Psoas muscle (tissue), 8 donors: Measurements from ENCODE around the gene PPP1R12A. TPM values are rescaled to one million over a fixed set of nuclear protein-coding genes. Genes with fewer than 3 reads are reported as not detected.

ENCODE experiments used
- ATAC-seq, 4 donors: fragments of 200-7000 bp; cut with Tn5 transposase; one replicate each; pipeline ENCODE4 v1.9.1; 2020; ENCODE audit warnings: moderate library complexity in 3 of 4, mild to moderate bottlenecking in 2 of 4
- DNase-seq, 2 donors: peaks; one replicate each; pipeline ENCODE4 v3.0.0-alpha.2; 2020
- H3K27ac ChIP-seq: fragments of 200-600 bp; one replicate; pipeline ENCODE4 v1.8.0; 2022
- H3K27me3 ChIP-seq, 3 donors: fragments of 200-600 bp in 1 of 3; one replicate each; pipeline versions ENCODE4 v1.6.1 to v1.8.0; 2013 to 2022; ENCODE audit warnings: low read length in 2 of 3, mild to moderate bottlenecking in 2 of 3, moderate library complexity in 1 of 3; ENCODE audit not compliant: insufficient read depth in 3 of 3
- H3K36me3 ChIP-seq, 2 donors: fragments of 200-600 bp in 1 of 2; one replicate each; pipeline versions ENCODE4 v1.6.1 to v1.8.0; 2013 to 2022; ENCODE audit warnings: low read depth in 1 of 2, mild to moderate bottlenecking in 1 of 2, moderate library complexity in 1 of 2; ENCODE audit not compliant: insufficient read depth in 1 of 2
- H3K4me1 ChIP-seq: fragments of 200-600 bp; one replicate; pipeline ENCODE4 v1.8.0; 2022
- H3K4me3 ChIP-seq: fragments of 200-600 bp; one replicate; pipeline ENCODE4 v1.8.0; 2022; ENCODE audit warnings: mild to moderate bottlenecking
- H3K9me3 ChIP-seq: fragments of 200-600 bp; one replicate; pipeline ENCODE4 v1.8.0; 2022
- CTCF ChIP-seq: fragments of 200-600 bp; IDR thresholded peaks from one replicate; pipeline ENCODE4 v1.8.0; 2022; ENCODE audit warnings: antibody characterized with exemption
- WGBS, 3 donors: extraction: QIAGEN DNeasy Blood & Tissue Kit; methylation state at CpG; one replicate each; pipeline versions ENCODE4 v1.1.6 to v1.1.7; 2013; 5-methylcytosine and 5-hydroxymethylcytosine counted together
- intact Hi-C, 2 donors: fragments of 100-400 bp; cut with DNase I; formaldehyde crosslinking; loops; one replicate each; pipeline versions ENCODE4 v1.11.0 to v1.14.2; 2022
- polyA plus RNA-seq, 3 donors: library from polyadenylated mRNA; stranded (reverse); fragments of 200-250 nt; gene quantifications; one replicate each; pipeline ENCODE4 v1.2.3, GENCODE V29; 2013
- total RNA-seq, 4 donors: library from RNA; stranded (reverse); fragmentation: NEBNext Ultra II Directional in 2 of 4; extraction: Animal tissue kit (Norgen Biotek cat#: 25700) in 2 of 4; gene quantifications; one replicate each; pipeline versions ENCODE4 v1.2.1 to v1.2.4, GENCODE V29; 2021 to 2023
- donor health status: healthy with polysubstance abuse.
- donor health status: DM: no; HTN: no; CAD: no; lungs with moderate emphysema.
- donor health status: Bipolar disorder and iron deficiency.
- donor health status: healthy.
- donor health status: DM: yes; HTN: yes; CAD: no.
- donor health status: DM: no; HTN: no; CAD: no.
- donor health status: DM: no; HTN: no; CAD: no.
- donor health status: DM: yes; HTN: yes; CAD: no.

PPP1R12A gene
- total and polyA plus RNA-seq, 7 donors: 9.5 to 51.2 (median 37.8) TPM

GRCh38 chr12:79908366-79908765, 26.5 kb downstream of the PPP1R12A start:
- DNase-seq: no peak
- no peak for ATAC-seq
- Histone ChIP-seq H3K4me1 (peaks cover 8% of the 10 kb centered on the region), H3K27ac (no peak overlapping the region), H3K4me3 (no peak overlapping the region), H3K36me3 (no peaks in the 10 kb centered on the region), H3K27me3 (no peaks in the 10 kb centered on the region), H3K9me3 (no peaks in the 10 kb centered on the region)
- TF ChIP-seq CTCF: no peak
- intact Hi-C loops: no loop called here

- no peak overlapping the region for H3K4me3 ChIP-seq
- no peak overlapping the region for H3K27ac ChIP-seq
- H3K27me3 ChIP-seq: no peaks in the 10 kb centered on the region
- 84 to 94% (median 89%) methylated on average over 2 of the region's 2 CpGs for WGBS, 3 donors
- H3K36me3 ChIP-seq: no peaks in the 10 kb centered on the region
- H3K4me1 ChIP-seq: no peaks in the 10 kb centered on the region
- H3K9me3 ChIP-seq: no peaks in the 10 kb centered on the region
- DNase-seq: no peak
- TF ChIP-seq CTCF: no peak
- ATAC-seq: no peak
- intact Hi-C loops: no loop called here
Measured at GRCh38 chr12:79901506-79901905, 33.4 kb downstream of the PPP1R12A start.

- Histone ChIP-seq H3K9me3 (no peaks in the 10 kb centered on the region), H3K36me3 (no peaks in the 10 kb centered on the region), H3K27ac (no peak overlapping the region), H3K4me1 (no peaks in the 10 kb centered on the region), H3K4me3 (no peak overlapping the region), H3K27me3 (no peaks in the 10 kb centered on the region)
- ATAC-seq (no peak), DNase-seq (no peak)
- intact Hi-C loops: no loop called here
- 27 to 35% (median 29%) methylated on average over 2 of the region's 2 CpGs for WGBS, 3 donors
- TF ChIP-seq CTCF: no peak
Measured at GRCh38 chr12:79900951-79901350, 33.9 kb downstream of the PPP1R12A start.

- no peaks in the 10 kb centered on the region for H3K27me3 ChIP-seq
- no peak overlapping the region for H3K27ac ChIP-seq
- H3K9me3 ChIP-seq: no peaks in the 10 kb centered on the region
- no peak for TF ChIP-seq CTCF
- no peak overlapping the region for H3K4me3 ChIP-seq
- DNase-seq (no peak), ATAC-seq (no peak)
- H3K36me3 ChIP-seq: no peaks in the 10 kb centered on the region
- intact Hi-C loops: no loop called here
- no peaks in the 10 kb centered on the region for H3K4me1 ChIP-seq
- 94 to 97% (median 94%) methylated on average over 2 of the region's 2 CpGs for WGBS, 3 donors
Measured at GRCh38 chr12:79900199-79900598, 34.7 kb downstream of the PPP1R12A start.

- Histone ChIP-seq H3K4me3 (no peak overlapping the region), H3K27me3 (no peaks in the 10 kb centered on the region), H3K4me1 (no peaks in the 10 kb centered on the region), H3K9me3 (no peaks in the 10 kb centered on the region), H3K27ac (no peak overlapping the region), H3K36me3 (no peaks in the 10 kb centered on the region)
- ATAC-seq (no peak), DNase-seq (no peak)
- WGBS, 3 donors: 50 to 79% (median 63%) methylated on average over 1 of the region's 1 CpG
- intact Hi-C loops: no loop called here
- no peak for TF ChIP-seq CTCF
Measured at GRCh38 chr12:79897617-79898016, 37.3 kb downstream of the PPP1R12A start.
